GM18517 (cell line): ENCODE data around the gene SUGCT.
"Not testable (repeated sequence)": the region's sequence is repeated elsewhere in the genome, so short reads cannot be mapped to it uniquely, and the experiment has no call there.

ENCODE experiments used
- ATAC-seq: cut with Tn5 transposase; IDR thresholded peaks from one replicate; pipeline ENCODE4 v1.9.1; 2021; ENCODE audit warnings: mild to moderate bottlenecking, moderate library complexity; ENCODE audit not compliant: unreplicated experiment

Gene SUGCT

GRCh38 chr7:40138973-40139372 is 4.2 kb downstream of the SUGCT start:
- ATAC-seq = no peak

GRCh38 chr7:40139891-40140290 is 5.1 kb downstream of the SUGCT start:
- ATAC-seq = not testable (repeated sequence)

GRCh38 chr7:40141916-40142315 is 7.1 kb downstream of the SUGCT start:
- not testable (repeated sequence) for ATAC-seq

GRCh38 chr7:40145596-40146130 is 10.9 kb downstream of the SUGCT start:
- ATAC-seq = not testable (repeated sequence)

- no peak for ATAC-seq
These were observed 12.8 kb downstream of the SUGCT start for GRCh38 chr7:40147371-40148246.

GRCh38 chr7:40148247-40148580 is 13.4 kb downstream of the SUGCT start:
- not testable (repeated sequence) for ATAC-seq

GRCh38 chr7:40148671-40149070 is 13.9 kb downstream of the SUGCT start:
- no peak for ATAC-seq

- ATAC-seq = no peak
These were observed 16.7 kb downstream of the SUGCT start for GRCh38 chr7:40151504-40151903.

- ATAC-seq = no peak
These were observed 22.2 kb downstream of the SUGCT start for GRCh38 chr7:40156988-40157387.

GRCh38 chr7:40162516-40162915 is 27.7 kb downstream of the SUGCT start:
- ATAC-seq = no peak

- no peak for ATAC-seq
These were observed 30.4 kb downstream of the SUGCT start for GRCh38 chr7:40165216-40165615.

GRCh38 chr7:40167291-40167690 is 32.5 kb downstream of the SUGCT start:
- ATAC-seq = no peak

GRCh38 chr7:40168266-40168665 is 33.5 kb downstream of the SUGCT start:
- not testable (repeated sequence) for ATAC-seq

- ATAC-seq = not testable (repeated sequence)
These were observed 38.3 kb downstream of the SUGCT start for GRCh38 chr7:40173121-40173520.

GRCh38 chr7:40175256-40175655 is 40.5 kb downstream of the SUGCT start:
- ATAC-seq = not testable (repeated sequence)

GRCh38 chr7:40175725-40176510 is 41.1 kb downstream of the SUGCT start:
- no peak for ATAC-seq

- ATAC-seq = no peak
These were observed 42.3 kb downstream of the SUGCT start for GRCh38 chr7:40177071-40177470.

GRCh38 chr7:40182452-40182851 is 47.6 kb downstream of the SUGCT start:
- no peak for ATAC-seq

- no peak for ATAC-seq
These were observed 51.8 kb downstream of the SUGCT start for GRCh38 chr7:40186586-40186985.

GRCh38 chr7:40192036-40192435 is 57.2 kb downstream of the SUGCT start:
- no peak for ATAC-seq

GRCh38 chr7:40194745-40195144 is 59.9 kb downstream of the SUGCT start:
- ATAC-seq = no peak

GRCh38 chr7:40197527-40197926 is 62.7 kb downstream of the SUGCT start:
- no peak for ATAC-seq
